ENCODE results near the gene PTGER1. TPM values are rescaled to one million over a fixed set of nuclear protein-coding genes. Genes with fewer than 3 reads are reported as not detected.

Gene PTGER1
- total and polyA plus RNA-seq, 2 of the 13 experiments (the other 11 are each of a cell fraction or from before 2014, with no cell fraction given) = 0.13 TPM; not detected in 1

- peak; percentile 58; the same call in 1 of the 2 replicates for TF ChIP-seq MXD1 (CRISPR knock-in tag; IDR thresholded peaks at IDR 0.05)
- TF ChIP-seq SALL1 (CRISPR knock-in tag; IDR thresholded peaks at IDR 0.05) = peak; percentile 23; the same call in 1 of the 2 replicates
- no peak for TF ChIP-seq THAP8 (CRISPR knock-in tag; IDR thresholded peaks at IDR 0.05; ENCODE audit: borderline replicate concordance)
- no peak for TF ChIP-seq KAT7 (CRISPR knock-in tag; IDR thresholded peaks at IDR 0.05; ENCODE audit: borderline replicate concordance)
- TF ChIP-seq, protein P1, sequence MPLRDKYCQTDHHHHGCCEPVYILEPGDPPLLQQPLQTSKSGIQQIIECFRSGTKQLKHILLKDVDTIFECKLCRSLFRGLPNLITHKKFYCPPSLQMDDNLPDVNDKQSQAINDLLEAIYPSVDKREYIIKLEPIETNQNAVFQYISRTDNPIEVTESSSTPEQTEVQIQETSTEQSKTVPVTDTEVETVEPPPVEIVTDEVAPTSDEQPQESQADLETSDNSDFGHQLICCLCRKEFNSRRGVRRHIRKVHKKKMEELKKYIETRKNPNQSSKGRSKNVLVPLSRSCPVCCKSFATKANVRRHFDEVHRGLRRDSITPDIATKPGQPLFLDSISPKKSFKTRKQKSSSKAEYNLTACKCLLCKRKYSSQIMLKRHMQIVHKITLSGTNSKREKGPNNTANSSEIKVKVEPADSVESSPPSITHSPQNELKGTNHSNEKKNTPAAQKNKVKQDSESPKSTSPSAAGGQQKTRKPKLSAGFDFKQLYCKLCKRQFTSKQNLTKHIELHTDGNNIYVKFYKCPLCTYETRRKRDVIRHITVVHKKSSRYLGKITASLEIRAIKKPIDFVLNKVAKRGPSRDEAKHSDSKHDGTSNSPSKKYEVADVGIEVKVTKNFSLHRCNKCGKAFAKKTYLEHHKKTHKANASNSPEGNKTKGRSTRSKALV (CRISPR knock-in tag; IDR thresholded peaks at IDR 0.05) = peak; percentile 78; the same call in 1 of the 2 replicates
- peak; percentile 98 for TF ChIP-seq KDM2A (CRISPR knock-in tag; IDR thresholded peaks at IDR 0.05; ENCODE audit: borderline replicate concordance, low read depth)
- TF ChIP-seq, protein P2, sequence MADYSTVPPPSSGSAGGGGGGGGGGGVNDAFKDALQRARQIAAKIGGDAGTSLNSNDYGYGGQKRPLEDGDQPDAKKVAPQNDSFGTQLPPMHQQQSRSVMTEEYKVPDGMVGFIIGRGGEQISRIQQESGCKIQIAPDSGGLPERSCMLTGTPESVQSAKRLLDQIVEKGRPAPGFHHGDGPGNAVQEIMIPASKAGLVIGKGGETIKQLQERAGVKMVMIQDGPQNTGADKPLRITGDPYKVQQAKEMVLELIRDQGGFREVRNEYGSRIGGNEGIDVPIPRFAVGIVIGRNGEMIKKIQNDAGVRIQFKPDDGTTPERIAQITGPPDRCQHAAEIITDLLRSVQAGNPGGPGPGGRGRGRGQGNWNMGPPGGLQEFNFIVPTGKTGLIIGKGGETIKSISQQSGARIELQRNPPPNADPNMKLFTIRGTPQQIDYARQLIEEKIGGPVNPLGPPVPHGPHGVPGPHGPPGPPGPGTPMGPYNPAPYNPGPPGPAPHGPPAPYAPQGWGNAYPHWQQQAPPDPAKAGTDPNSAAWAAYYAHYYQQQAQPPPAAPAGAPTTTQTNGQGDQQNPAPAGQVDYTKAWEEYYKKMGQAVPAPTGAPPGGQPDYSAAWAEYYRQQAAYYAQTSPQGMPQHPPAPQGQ (CRISPR knock-in tag; IDR thresholded peaks at IDR 0.05; ENCODE audit: borderline replicate concordance) = no peak
- peak; percentile 57 for TF ChIP-seq ZNF768 (CRISPR knock-in tag; IDR thresholded peaks at IDR 0.05)
- peak; percentile 59 for TF ChIP-seq STAG1 (CRISPR knock-in tag; IDR thresholded peaks at IDR 0.05)
- no peak for TF ChIP-seq MBNL3 (CRISPR knock-in tag; conservative IDR thresholded peaks at IDR 0.05)
- TF ChIP-seq ZNF614 (CRISPR knock-in tag; IDR thresholded peaks at IDR 0.05; ENCODE audit: borderline replicate concordance) = peak; percentile 40; the same call in 1 of the 2 replicates
- TF ChIP-seq, protein P3, sequence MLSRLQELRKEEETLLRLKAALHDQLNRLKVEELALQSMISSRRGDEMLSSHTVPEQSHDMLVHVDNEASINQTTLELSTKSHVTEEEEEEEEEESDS (CRISPR knock-in tag; IDR thresholded peaks at IDR 0.05; ENCODE audit: borderline replicate concordance) = no peak
- TF ChIP-seq ZNF775 (CRISPR knock-in tag; IDR thresholded peaks at IDR 0.05; ENCODE audit: borderline replicate concordance) = no peak
- TF ChIP-seq, protein P4, sequence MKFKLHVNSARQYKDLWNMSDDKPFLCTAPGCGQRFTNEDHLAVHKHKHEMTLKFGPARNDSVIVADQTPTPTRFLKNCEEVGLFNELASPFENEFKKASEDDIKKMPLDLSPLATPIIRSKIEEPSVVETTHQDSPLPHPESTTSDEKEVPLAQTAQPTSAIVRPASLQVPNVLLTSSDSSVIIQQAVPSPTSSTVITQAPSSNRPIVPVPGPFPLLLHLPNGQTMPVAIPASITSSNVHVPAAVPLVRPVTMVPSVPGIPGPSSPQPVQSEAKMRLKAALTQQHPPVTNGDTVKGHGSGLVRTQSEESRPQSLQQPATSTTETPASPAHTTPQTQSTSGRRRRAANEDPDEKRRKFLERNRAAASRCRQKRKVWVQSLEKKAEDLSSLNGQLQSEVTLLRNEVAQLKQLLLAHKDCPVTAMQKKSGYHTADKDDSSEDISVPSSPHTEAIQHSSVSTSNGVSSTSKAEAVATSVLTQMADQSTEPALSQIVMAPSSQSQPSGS (CRISPR knock-in tag; IDR thresholded peaks at IDR 0.05) = 0 out of 2 replicates have a peak, but pooled peaks have one; percentile 24
- TF ChIP-seq, protein P5, sequence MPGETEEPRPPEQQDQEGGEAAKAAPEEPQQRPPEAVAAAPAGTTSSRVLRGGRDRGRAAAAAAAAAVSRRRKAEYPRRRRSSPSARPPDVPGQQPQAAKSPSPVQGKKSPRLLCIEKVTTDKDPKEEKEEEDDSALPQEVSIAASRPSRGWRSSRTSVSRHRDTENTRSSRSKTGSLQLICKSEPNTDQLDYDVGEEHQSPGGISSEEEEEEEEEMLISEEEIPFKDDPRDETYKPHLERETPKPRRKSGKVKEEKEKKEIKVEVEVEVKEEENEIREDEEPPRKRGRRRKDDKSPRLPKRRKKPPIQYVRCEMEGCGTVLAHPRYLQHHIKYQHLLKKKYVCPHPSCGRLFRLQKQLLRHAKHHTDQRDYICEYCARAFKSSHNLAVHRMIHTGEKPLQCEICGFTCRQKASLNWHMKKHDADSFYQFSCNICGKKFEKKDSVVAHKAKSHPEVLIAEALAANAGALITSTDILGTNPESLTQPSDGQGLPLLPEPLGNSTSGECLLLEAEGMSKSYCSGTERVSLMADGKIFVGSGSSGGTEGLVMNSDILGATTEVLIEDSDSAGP (CRISPR knock-in tag; IDR thresholded peaks at IDR 0.05; ENCODE audit: borderline replicate concordance) = peak; percentile 55; the same call in 1 of the 2 replicates
- TF ChIP-seq, protein P6, sequence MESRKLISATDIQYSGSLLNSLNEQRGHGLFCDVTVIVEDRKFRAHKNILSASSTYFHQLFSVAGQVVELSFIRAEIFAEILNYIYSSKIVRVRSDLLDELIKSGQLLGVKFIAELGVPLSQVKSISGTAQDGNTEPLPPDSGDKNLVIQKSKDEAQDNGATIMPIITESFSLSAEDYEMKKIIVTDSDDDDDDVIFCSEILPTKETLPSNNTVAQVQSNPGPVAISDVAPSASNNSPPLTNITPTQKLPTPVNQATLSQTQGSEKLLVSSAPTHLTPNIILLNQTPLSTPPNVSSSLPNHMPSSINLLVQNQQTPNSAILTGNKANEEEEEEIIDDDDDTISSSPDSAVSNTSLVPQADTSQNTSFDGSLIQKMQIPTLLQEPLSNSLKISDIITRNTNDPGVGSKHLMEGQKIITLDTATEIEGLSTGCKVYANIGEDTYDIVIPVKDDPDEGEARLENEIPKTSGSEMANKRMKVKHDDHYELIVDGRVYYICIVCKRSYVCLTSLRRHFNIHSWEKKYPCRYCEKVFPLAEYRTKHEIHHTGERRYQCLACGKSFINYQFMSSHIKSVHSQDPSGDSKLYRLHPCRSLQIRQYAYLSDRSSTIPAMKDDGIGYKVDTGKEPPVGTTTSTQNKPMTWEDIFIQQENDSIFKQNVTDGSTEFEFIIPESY (CRISPR knock-in tag; IDR thresholded peaks at IDR 0.05) = peak; percentile 85; the same call in 1 of the 2 replicates
- no peak for TF ChIP-seq NBN (conservative IDR thresholded peaks at IDR 0.05)
Observed at GRCh38 chr19:14472202-14472938, 2.8 kb downstream of the PTGER1 start (continued).
